GM03348 (cell line): ENCODE measurements around the gene ADAMTSL3.
"Not testable (repeated sequence)": the region's sequence is repeated elsewhere in the genome, so short reads cannot be mapped to it uniquely, and the experiment has no call there.

ENCODE experiments used
- DNase-seq: peaks from one replicate; pipeline ENCODE4 v3.0.0; 2012; ENCODE audit warnings: low spot score

ADAMTSL3 gene

GRCh38 chr15:83656943-83657528, 3.1 kb downstream of the ADAMTSL3 start:
- no peak for DNase-seq

DNA sequence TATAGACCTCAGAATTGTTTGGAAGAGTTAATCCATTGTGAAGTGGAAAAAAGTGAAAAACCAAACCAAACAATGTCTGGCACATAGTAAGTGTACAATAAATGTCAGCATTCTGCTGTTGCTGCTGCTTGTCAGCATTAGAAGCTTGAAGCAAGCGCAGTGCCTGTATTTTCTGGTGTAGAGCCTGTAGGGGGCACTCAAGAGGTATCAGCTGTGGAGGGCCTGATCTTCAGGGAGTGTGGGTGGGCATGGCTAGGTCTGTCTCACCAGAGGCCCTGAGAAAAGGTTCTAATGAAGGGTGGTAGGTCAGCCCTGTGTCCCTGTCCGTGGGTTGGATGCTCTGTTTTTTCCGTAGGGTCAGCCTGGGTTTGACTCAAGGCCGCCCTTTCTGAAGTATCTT, 3.6 kb downstream of the ADAMTSL3 start:
- DNase-seq: no peak

DNA sequence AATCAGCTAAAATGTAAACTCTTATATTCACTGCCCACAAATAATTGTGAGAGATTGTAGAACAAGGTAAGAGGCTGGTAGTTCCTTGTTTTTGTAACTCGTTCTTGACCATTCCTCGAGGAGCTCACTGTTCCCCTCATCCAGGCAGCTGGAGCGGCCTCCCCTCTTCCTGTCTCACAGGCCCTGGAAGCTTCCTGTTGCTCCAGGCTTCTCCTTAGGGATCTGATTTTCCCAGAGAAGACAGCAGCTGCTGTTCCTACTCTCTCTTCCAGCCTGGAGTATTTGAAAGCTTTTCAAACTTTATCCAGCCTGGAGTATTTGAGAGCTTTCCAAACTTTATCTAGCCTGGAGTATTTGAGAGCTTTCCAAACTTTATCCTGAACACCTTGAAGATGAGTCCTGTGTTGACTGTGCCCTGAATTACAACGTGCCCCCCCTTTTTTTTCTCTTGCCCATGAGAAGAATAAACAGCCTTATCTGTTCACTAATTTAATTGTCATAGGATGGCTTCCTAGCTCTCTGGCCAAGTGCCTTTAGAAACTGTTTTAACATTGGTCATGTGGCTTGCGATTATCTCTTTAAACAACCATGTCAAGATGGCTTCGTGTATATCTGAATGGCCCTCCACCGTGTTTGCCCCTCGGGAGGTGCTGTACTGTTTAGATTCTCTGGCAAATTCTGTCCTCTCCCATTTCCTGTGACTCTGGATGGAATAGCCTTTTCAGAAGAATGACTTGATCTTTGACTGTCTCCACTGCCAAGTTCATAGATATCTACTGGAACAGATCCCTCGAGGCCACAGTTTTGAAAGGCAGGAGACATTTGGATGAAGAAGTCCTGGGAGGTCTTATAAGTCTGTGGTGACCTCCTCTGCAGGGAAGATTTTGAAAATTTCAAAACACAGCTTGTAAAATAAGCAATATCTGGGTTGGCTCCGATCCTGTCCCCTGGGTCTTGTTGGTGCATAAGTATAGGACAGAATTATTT, 4.8 kb downstream of the ADAMTSL3 start:
- DNase-seq: no peak

GRCh38 chr15:83659417-83659812, 5.5 kb downstream of the ADAMTSL3 start:
- DNase-seq: no peak

DNA sequence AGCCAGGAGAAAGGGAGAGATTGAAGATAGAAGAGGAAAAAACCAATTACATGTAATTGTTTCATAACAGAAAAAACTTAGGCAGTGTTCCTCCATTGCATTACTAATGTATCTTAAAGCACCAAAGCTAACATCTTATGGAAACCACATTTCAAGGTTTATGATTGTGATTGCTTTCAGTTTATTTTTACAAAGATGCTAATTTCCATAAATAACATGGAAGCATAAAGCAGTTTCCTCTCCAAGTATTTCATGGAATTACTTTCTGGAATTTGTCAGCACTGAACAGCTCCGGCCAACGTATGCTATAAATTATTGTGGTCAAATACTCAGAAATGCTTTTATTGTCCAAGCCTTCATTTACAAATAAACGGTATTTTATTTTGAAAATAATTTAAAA, 11.6 kb downstream of the ADAMTSL3 start:
- DNase-seq: no peak

DNA sequence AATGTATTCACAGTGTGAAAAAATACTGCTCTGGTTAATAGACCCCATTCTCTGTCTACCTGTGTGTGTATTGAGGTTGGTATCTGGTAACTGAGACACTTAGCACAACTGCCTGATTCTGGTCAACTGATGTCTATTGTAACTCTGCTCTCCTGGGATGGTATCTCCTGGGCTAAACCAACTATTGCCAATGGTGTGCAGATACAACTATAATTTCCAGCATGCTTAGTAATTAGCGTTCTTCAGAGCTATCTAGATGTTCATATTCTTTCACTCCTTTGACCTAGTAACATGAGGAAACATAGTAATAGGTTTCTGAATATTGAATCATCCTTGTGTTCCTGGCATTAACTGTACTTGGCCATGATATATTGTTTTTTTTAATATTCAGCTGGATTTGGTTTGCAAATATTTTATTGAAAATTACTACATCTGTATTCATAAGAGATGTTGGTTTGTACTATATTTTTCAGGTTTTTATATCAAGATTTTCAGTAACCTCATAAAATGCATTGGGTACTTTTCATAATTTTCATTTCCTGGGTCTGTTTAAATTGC, 16.8 kb downstream of the ADAMTSL3 start:
- DNase-seq: no peak

DNA sequence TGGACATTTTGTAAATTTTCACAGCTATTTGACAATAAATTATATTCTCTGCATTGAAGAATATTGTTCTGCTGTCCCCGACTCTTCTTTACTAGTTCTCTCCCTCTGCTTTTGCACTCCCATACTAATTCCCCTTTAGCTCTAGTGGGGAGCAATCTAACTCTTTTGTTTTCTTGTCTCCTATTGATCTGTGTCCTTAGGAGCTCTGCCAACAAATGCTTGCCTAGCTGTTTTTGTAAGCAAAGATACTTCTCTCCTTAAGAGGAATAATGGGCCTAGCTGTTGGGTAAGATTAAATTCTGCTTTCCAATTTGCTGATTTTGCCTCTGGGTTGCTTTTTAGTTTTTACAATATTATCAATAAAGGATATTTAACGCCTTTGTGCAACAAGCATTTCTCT, 17.7 kb downstream of the ADAMTSL3 start:
- no peak for DNase-seq

GRCh38 chr15:83673385-83673784, 19.5 kb downstream of the ADAMTSL3 start:
- DNase-seq: no peak

GRCh38 chr15:83682476-83683088, 28.7 kb downstream of the ADAMTSL3 start:
- DNase-seq: no peak

DNA sequence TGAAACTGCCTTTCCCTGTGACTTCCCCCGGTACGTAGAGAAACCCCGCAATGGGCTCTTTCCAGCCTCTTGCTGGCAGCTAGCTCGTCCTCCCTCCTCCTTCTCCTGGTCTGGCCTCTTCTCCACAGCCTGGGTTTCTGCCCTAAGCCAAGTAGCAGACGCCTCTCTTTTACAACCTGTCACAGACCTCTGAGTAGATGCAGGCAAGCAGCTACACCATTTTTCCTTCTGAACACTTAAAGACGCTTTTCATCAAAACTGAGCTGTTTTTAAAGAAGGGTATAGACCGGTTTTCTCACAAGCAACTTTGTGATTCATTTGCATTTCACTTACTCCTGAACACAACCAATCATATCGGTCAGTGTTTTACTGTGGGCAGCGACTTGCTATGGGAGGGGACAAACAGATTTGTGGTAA, 32.0 kb downstream of the ADAMTSL3 start:
- no peak for DNase-seq

GRCh38 chr15:83688201-83688600, 34.3 kb downstream of the ADAMTSL3 start:
- DNase-seq: no peak

- no peak for DNase-seq
Measured at GRCh38 chr15:83690676-83691075, 36.8 kb downstream of the ADAMTSL3 start.

DNA sequence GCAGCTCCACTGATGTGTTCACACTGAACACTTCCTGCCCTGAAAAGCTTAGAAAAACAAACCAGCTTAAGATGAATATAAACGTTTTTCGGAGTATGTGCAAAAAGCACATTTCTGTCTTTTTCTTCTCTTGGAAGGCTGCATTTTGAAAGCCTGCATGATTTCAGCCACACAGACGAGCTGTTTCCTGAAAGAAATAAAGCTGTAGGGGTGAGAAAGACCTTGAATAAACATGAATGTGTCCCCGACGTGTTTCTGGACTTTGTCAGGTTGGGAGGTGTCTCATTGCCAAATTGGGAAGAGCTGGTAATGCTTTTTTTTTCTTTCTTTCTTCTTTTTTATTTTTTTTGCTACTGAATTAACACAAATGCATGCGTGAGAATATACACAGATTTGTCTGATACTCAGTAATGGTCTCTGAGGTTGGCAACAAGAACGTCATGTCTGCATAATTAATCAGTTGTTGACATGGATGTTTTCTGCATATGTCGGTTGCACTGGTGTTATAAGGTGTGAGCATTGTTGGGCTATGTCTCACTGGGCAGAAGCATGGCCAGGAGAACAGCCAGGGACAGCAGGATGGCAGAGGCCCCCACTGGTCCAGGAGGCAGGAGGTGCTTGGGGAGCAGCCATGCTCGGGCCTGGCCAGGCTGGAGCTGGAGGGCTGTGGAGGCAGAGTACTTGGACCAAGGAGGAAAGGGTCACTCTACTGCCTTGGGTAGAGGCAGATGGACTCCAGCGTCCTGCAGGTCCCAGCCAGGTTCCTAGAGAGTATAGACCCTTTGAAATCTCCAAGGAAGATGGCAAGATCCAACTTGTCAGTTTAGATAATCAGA, 39.0 kb downstream of the ADAMTSL3 start:
- no peak for DNase-seq

DNA sequence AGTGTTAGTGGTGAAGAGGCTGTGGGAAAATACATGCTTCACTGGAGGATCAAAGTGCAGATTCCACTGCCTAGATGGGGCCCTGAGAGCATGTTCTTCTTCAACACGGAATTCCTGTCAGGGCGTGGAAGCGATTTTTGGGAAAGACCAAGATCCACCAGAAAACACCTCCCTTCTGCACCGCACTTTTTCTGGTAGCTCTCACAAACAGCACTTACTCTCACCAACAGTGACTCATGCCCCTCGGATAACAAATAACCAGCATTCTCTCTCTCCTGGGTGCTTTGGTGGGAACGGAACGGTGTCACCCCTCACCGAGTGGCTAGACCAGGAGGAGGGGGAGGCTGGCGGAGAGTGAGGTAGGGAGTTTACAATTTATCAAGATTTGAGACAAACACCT, 40.1 kb downstream of the ADAMTSL3 start:
- no peak for DNase-seq

GRCh38 chr15:83694536-83694935, 40.6 kb downstream of the ADAMTSL3 start:
- no peak for DNase-seq

DNA sequence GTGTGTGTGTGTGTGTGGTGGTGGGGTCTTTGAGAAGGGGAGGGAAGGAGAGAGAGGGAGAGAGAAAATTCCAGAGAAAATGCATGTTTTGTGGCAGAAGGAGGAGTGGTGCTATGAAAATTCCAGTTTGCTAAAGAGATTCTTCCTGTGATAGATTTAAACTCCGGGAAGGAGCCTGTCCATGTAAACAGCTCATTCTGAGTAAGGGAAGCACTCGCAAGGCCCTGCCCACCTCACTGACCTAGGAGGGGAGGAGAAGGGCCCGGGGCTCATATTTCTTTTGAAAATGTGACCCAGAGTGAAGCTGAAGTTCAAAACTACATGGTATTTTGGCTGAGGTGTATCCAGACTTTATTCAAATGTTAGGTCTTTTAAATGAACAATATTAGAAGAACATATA, 41.3 kb downstream of the ADAMTSL3 start:
- DNase-seq: no peak

- no peak for DNase-seq
Measured at GRCh38 chr15:83695901-83696425, 42.0 kb downstream of the ADAMTSL3 start.

- no peak for DNase-seq
Measured at GRCh38 chr15:83697716-83698115, 43.8 kb downstream of the ADAMTSL3 start.

DNA sequence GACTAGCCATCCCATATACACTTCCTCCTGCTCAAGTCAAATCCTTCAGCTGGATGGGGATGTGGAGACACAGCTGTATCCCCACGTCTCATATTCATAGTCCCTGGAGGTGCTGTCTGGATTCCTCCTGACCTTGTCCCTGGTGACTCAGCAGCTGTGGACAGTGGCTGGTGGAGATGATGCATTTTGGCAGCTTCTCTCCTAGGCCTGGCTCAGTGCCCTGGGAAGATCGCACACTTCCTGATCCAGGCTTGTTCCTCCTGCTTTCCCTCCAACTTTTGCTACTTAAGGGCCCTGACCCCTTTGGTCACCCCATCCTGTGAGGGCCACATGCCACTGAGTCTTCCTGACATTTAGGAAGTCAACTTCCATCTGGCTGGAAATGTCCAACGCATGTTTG, 44.4 kb downstream of the ADAMTSL3 start:
- DNase-seq: peak; percentile 58

DNA sequence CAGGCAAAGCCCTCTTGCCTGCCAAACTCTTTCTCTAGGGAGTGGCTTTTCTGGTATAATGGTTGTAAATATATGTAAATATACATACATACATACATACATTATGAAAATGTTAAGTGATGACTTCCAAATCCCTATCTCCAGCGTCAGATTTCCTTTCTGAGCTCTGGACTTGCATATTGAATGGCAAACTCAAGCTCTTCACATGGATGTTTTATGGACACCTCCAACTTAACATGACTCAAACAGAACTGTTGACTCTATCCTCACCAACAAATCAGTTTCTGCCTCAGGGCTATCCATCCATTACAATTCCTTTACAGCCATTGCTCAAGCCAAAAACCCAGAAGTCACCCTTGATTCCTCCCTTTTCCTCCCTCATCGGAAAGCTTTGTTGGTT, 45.1 kb downstream of the ADAMTSL3 start:
- DNase-seq: no peak

DNA sequence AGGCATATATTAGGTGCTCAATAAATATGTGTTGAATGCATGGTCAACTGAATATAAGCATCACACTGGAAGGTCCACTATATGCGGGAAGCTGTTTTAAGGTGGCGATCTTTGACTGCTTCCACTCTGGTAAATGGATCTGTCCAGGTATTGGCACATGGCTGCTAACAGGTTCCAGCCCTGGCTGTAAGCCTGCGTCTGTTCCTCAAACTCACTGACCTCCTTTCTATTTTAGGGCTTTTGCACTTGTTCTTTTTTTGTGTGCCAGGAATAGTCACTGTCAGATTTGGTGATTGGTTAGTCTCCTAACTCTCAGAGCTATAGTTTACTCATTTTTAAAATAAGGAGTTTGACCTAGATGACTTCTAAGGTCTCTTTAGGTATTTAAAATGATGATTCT, 46.2 kb downstream of the ADAMTSL3 start:
- no peak for DNase-seq

GRCh38 chr15:83702314-83702713, 48.4 kb downstream of the ADAMTSL3 start:
- not testable (repeated sequence) for DNase-seq
